Skeletal muscle satellite cell (primary cell): ENCODE results near the gene GPR25.

Experiments
- H3K27me3 ChIP-seq: 2 replicates; pipeline ENCODE4 v1.7.0; 2013; ENCODE audit warnings: low read length; ENCODE audit not compliant: control insufficient read depth, insufficient read depth
- H3K36me3 ChIP-seq: 2 replicates; pipeline ENCODE4 v1.7.0; 2013; ENCODE audit warnings: mild to moderate bottlenecking, control low read depth, low read length; ENCODE audit not compliant: insufficient read depth
- H3K4me1 ChIP-seq: 2 replicates; pipeline ENCODE4 v1.7.0; 2013; ENCODE audit warnings: low read length; ENCODE audit not compliant: control insufficient read depth, insufficient read depth
- H3K4me2 ChIP-seq: 2 replicates; pipeline ENCODE4 v1.7.0; 2013; ENCODE audit warnings: mild to moderate bottlenecking, low read length
- H3K4me3 ChIP-seq: 2 replicates; pipeline ENCODE4 v1.7.0; 2013; ENCODE audit warnings: low read length
- H3K9ac ChIP-seq: 2 replicates; pipeline ENCODE4 v1.7.0; 2013; ENCODE audit warnings: mild to moderate bottlenecking, low read depth, low read length, moderate library complexity
- H3K9me3 ChIP-seq: replicated peaks from 2 replicates; pipeline ENCODE4 v1.7.0; 2013; ENCODE audit warnings: mild to moderate bottlenecking, control low read depth, low read length

The GPR25 gene

GRCh38 chr1:200897259-200897658 lies 24.5 kb downstream of the GPR25 start:
- Histone ChIP-seq H3K9me3 (no peaks in the 10 kb centered on the region), H3K4me2 (no peak overlapping the region), H3K4me1 (peaks cover 8% of the 10 kb centered on the region), H3K4me3 (no peak overlapping the region), H3K36me3 (no peaks in the 10 kb centered on the region), H3K9ac (no peak overlapping the region), H3K27me3 (peaks cover 17% of the 10 kb centered on the region)

GRCh38 chr1:200899015-200899386 lies 26.2 kb downstream of the GPR25 start:
- no peak overlapping the region for H3K4me2 ChIP-seq
- H3K4me1 ChIP-seq: peaks cover 8% of the 10 kb centered on the region
- H3K4me3 ChIP-seq: no peak overlapping the region
- H3K27me3 ChIP-seq: peaks cover 14% of the 10 kb centered on the region
- H3K9ac ChIP-seq: no peak overlapping the region
- no peaks in the 10 kb centered on the region for H3K36me3 ChIP-seq
- H3K9me3 ChIP-seq: no peaks in the 10 kb centered on the region

- no peaks in the 10 kb centered on the region for H3K9me3 ChIP-seq
- no peak overlapping the region for H3K4me2 ChIP-seq
- no peak overlapping the region for H3K9ac ChIP-seq
- H3K27me3 ChIP-seq: peaks cover 13% of the 10 kb centered on the region
- H3K4me1 ChIP-seq: peaks cover 8% of the 10 kb centered on the region
- H3K4me3 ChIP-seq: no peak overlapping the region
- H3K36me3 ChIP-seq: no peaks in the 10 kb centered on the region
These were observed 26.7 kb downstream of the GPR25 start for GRCh38 chr1:200899451-200899915.

GRCh38 chr1:200899954-200900867 lies 27.4 kb downstream of the GPR25 start:
- Histone ChIP-seq H3K27me3 (peaks cover 10% of the 10 kb centered on the region), H3K4me3 (no peak overlapping the region), H3K36me3 (no peaks in the 10 kb centered on the region), H3K4me1 (peaks cover 8% of the 10 kb centered on the region), H3K9me3 (no peaks in the 10 kb centered on the region), H3K4me2 (no peak overlapping the region), H3K9ac (no peak overlapping the region)

GRCh38 chr1:200900877-200901276 lies 28.1 kb downstream of the GPR25 start:
- peaks cover 7% of the 10 kb centered on the region for H3K4me1 ChIP-seq
- H3K4me2 ChIP-seq: no peak overlapping the region
- H3K27me3 ChIP-seq: peaks cover 10% of the 10 kb centered on the region
- no peak overlapping the region for H3K4me3 ChIP-seq
- no peak overlapping the region for H3K9ac ChIP-seq
- no peaks in the 10 kb centered on the region for H3K36me3 ChIP-seq
- H3K9me3 ChIP-seq: no peaks in the 10 kb centered on the region

- Histone ChIP-seq H3K9me3 (no peaks in the 10 kb centered on the region), H3K9ac (no peak overlapping the region), H3K4me2 (no peak overlapping the region), H3K4me1 (peaks cover 5% of the 10 kb centered on the region), H3K36me3 (no peaks in the 10 kb centered on the region), H3K4me3 (no peak overlapping the region), H3K27me3 (peaks cover 10% of the 10 kb centered on the region)
These were observed 28.6 kb downstream of the GPR25 start for GRCh38 chr1:200901350-200901749.

- H3K4me2 ChIP-seq: no peak overlapping the region
- H3K4me3 ChIP-seq: no peak overlapping the region
- H3K27me3 ChIP-seq: peaks cover 10% of the 10 kb centered on the region
- no peaks in the 10 kb centered on the region for H3K36me3 ChIP-seq
- no peaks in the 10 kb centered on the region for H3K9me3 ChIP-seq
- no peak overlapping the region for H3K9ac ChIP-seq
- no peaks in the 10 kb centered on the region for H3K4me1 ChIP-seq
These were observed 29.1 kb downstream of the GPR25 start for GRCh38 chr1:200901796-200902444.

GRCh38 chr1:200903793-200904192 lies 31.0 kb downstream of the GPR25 start:
- Histone ChIP-seq H3K4me1 (no peaks in the 10 kb centered on the region), H3K9ac (no peak overlapping the region), H3K27me3 (peaks cover 3% of the 10 kb centered on the region), H3K36me3 (no peaks in the 10 kb centered on the region), H3K9me3 (no peaks in the 10 kb centered on the region), H3K4me2 (no peak overlapping the region), H3K4me3 (no peak overlapping the region)

- no peaks in the 10 kb centered on the region for H3K4me1 ChIP-seq
- H3K27me3 ChIP-seq: no peaks in the 10 kb centered on the region
- H3K36me3 ChIP-seq: no peaks in the 10 kb centered on the region
These were observed 32.0 kb downstream of the GPR25 start for GRCh38 chr1:200904772-200905171.

GRCh38 chr1:200905411-200906052 lies 32.8 kb downstream of the GPR25 start:
- no peaks in the 10 kb centered on the region for H3K4me1 ChIP-seq
- no peaks in the 10 kb centered on the region for H3K36me3 ChIP-seq
- H3K27me3 ChIP-seq: no peaks in the 10 kb centered on the region
- H3K9ac ChIP-seq: no peak overlapping the region
- H3K4me2 ChIP-seq: no peak overlapping the region
- no peaks in the 10 kb centered on the region for H3K9me3 ChIP-seq
- H3K4me3 ChIP-seq: no peak overlapping the region

More at GRCh38 chr1:200904772-200905171, 32.0 kb downstream of the GPR25 start:
- Histone ChIP-seq H3K4me3 (no peak overlapping the region), H3K9ac (no peak overlapping the region), H3K4me2 (no peak overlapping the region), H3K9me3 (no peaks in the 10 kb centered on the region)

- Histone ChIP-seq H3K4me1 (no peaks in the 10 kb centered on the region), H3K4me2 (no peak overlapping the region), H3K9ac (no peak overlapping the region), H3K9me3 (no peaks in the 10 kb centered on the region), H3K27me3 (no peaks in the 10 kb centered on the region), H3K4me3 (no peak overlapping the region), H3K36me3 (no peaks in the 10 kb centered on the region)
These were observed 33.7 kb downstream of the GPR25 start for GRCh38 chr1:200906491-200906890.
